ENCODE data around the gene SETD3.

The SETD3 gene

GRCh38 chr14:99418242-99418641 is 62.4 kb downstream of the SETD3 start:
- no peak for DNase-seq

GRCh38 chr14:99416909-99417308 is 63.8 kb downstream of the SETD3 start:
- no peak for DNase-seq

GRCh38 chr14:99415496-99416281 is 65.0 kb downstream of the SETD3 start:
- DNase-seq, result peak; percentile 11

GRCh38 chr14:99413911-99414310 is 66.7 kb downstream of the SETD3 start:
- DNase-seq, result no peak

- DNase-seq, result no peak
These were observed 67.5 kb downstream of the SETD3 start for GRCh38 chr14:99413172-99413571.

GRCh38 chr14:99412117-99413061 is 68.3 kb downstream of the SETD3 start:
- no peak for DNase-seq

GRCh38 chr14:99410019-99410418 is 70.6 kb downstream of the SETD3 start:
- no peak for DNase-seq

GRCh38 chr14:99408971-99409289 is 71.7 kb downstream of the SETD3 start:
- no peak for DNase-seq

GRCh38 chr14:99408286-99408970 is 72.2 kb downstream of the SETD3 start:
- DNase-seq, result no peak

GRCh38 chr14:99407416-99407815 is 73.2 kb downstream of the SETD3 start:
- DNase-seq, result no peak

- no peak for DNase-seq
These were observed 77.7 kb downstream of the SETD3 start for GRCh38 chr14:99402950-99403349.

- no peak for DNase-seq
These were observed 78.4 kb downstream of the SETD3 start for GRCh38 chr14:99402285-99402648.

GRCh38 chr14:99401621-99402284 is 78.9 kb downstream of the SETD3 start:
- no peak for DNase-seq

GRCh38 chr14:99401211-99401610 is 79.4 kb downstream of the SETD3 start:
- no peak for DNase-seq

GRCh38 chr14:99397698-99398097 is 83.0 kb downstream of the SETD3 start:
- DNase-seq, result no peak

GRCh38 chr14:99395909-99396530 is 84.6 kb downstream of the SETD3 start:
- DNase-seq, result no peak

GRCh38 chr14:99394602-99395156 is 86.0 kb downstream of the SETD3 start:
- DNase-seq, result no peak

- no peak for DNase-seq
These were observed 87.5 kb downstream of the SETD3 start for GRCh38 chr14:99393059-99393655.

- DNase-seq, result no peak
These were observed 89.0 kb downstream of the SETD3 start for GRCh38 chr14:99391671-99392070.

- DNase-seq, result no peak
These were observed 91.4 kb downstream of the SETD3 start for GRCh38 chr14:99389174-99389826.

- no peak for DNase-seq
These were observed 92.4 kb downstream of the SETD3 start for GRCh38 chr14:99388286-99388685.

Data from SIG-M5 (cell line).